ENCODE data around the gene AMER1.

The AMER1 gene

DNA sequence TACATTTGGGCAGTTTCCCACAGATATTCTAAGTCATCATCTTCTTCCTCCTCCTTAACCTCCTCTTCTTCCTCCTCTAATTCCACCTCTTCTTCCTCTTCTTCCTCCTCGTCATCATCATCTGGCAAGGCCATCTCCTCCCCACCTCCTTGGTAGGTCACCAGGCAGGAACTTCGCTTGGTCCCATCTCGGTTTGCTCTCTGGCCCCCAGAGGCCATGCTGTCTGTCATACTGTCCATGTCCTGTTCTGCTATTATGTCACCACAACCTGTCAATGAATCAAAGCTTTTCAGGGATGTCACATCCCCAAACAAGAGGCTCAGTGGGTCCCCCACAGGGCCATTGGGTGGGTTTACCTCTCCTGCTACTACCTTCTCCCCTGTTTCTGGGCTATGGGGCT, 13.5 kb downstream of the AMER1 start:
- H3K4me1 Mint-ChIP-seq = no peaks in the 10 kb centered on the region
- no peak for ATAC-seq
- no peak overlapping the region for H3K4me3 Mint-ChIP-seq
- H3K27me3 Mint-ChIP-seq = no peaks in the 10 kb centered on the region
- H3K36me3 Mint-ChIP-seq (ENCODE audit: low read depth) = peaks cover 10% of the 10 kb centered on the region
- no peak for DNase-seq
- no peaks in the 10 kb centered on the region for H3K9me3 Mint-ChIP-seq
- H3K27ac Mint-ChIP-seq = no peak overlapping the region

DNA sequence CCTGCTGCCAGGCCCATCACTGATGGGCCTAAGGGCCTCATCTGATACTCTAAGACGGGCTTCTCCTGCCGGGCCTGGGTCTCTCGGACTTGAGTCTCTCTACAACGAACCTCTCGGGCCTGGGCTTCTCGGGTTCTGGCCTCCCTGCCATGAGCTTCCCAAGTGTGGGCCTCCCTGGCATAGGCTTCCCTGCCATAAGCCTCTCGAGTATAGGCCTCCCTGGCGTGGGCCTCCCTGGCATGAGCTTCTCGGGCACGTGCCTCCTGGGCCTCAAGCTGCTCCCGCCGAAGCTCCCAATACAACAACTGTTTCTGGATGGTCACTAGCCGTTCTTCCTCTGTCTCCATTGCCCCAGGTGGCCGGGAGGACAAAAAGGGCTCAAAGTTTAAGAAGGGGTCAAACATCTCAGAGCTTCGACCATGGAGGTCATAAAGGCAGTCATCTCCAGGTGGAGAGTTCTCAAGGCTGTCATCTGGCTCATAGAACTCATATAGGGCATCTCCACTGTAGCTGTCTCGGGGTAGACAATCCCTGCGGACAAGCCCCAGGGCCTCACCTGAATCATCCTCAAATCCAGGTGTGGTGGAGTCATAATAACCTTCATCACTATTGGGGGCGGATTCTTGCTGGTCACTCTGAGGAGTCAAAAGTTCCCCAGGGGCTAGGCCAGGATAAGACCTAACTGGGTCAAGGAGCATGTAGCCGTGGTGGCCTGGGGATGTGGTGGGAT, 14.1 kb downstream of the AMER1 start:
- H3K4me1 Mint-ChIP-seq = no peaks in the 10 kb centered on the region
- DNase-seq (no peak), ATAC-seq (no peak)
- peaks cover 10% of the 10 kb centered on the region for H3K36me3 Mint-ChIP-seq (ENCODE audit: low read depth)
- no peak overlapping the region for H3K4me3 Mint-ChIP-seq
- no peaks in the 10 kb centered on the region for H3K27me3 Mint-ChIP-seq
- no peaks in the 10 kb centered on the region for H3K9me3 Mint-ChIP-seq
- no peak overlapping the region for H3K27ac Mint-ChIP-seq

DNA sequence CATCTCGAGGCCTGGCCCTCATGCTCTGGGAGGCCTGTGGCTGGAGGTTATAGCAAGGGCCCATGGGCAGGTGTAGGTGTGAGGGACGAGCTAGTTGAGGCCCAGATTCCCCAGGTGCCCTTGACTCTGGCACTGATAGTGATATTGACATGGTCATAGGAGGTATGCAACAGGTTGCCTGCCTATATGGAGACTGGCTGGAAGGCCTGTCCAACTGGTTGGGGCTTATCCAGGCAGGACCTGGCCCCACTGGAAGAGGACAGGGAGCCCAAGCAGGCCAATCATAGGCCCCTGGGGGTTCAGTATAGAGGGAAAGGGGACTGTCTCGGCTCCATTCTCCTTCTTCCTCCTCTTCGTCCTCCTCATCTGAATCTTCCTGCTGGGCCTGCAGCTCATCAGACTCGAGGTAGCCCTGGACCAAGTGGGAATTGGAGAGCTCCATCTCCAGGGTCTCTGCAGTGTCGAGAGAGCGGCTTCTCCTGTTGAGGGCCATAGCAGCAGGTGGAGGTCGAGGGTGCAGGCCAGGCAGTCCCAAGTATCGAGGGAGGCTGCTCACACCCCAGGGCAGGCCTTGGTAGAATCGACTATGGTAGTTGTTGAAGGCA, 15.3 kb downstream of the AMER1 start:
- H3K4me1 Mint-ChIP-seq = no peaks in the 10 kb centered on the region
- H3K9me3 Mint-ChIP-seq = no peaks in the 10 kb centered on the region
- ATAC-seq = no peak
- no peak for DNase-seq
- no peak overlapping the region for H3K4me3 Mint-ChIP-seq
- H3K27ac Mint-ChIP-seq = no peak overlapping the region
- peaks cover 10% of the 10 kb centered on the region for H3K36me3 Mint-ChIP-seq (ENCODE audit: low read depth)
- no peaks in the 10 kb centered on the region for H3K27me3 Mint-ChIP-seq

DNA sequence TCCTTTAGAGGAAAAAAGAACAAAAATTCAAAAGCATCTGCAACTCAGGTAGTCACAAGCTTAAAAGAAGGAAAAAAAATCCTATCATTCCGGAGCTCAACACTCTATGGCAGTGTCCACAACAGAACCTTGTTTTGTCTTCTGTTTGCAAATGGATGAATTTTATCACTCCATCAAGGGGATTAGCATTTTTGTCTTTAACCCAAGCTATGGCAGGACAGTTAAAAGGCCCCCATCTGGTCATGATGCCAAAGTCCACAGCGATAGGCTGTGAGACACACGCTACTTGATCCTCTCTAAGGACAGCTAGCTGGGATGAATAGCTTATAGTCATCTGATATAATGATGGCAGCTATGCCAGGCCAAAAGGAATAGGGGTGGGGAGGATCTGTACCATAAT, 16.6 kb downstream of the AMER1 start:
- ATAC-seq = no peak
- Mint-ChIP-seq H3K27ac (no peak overlapping the region), H3K27me3 (no peaks in the 10 kb centered on the region), H3K9me3 (no peaks in the 10 kb centered on the region), H3K4me1 (no peaks in the 10 kb centered on the region), H3K4me3 (no peak overlapping the region), H3K36me3 (ENCODE audit: low read depth) (peaks cover 10% of the 10 kb centered on the region)
- DNase-seq = no peak

DNA sequence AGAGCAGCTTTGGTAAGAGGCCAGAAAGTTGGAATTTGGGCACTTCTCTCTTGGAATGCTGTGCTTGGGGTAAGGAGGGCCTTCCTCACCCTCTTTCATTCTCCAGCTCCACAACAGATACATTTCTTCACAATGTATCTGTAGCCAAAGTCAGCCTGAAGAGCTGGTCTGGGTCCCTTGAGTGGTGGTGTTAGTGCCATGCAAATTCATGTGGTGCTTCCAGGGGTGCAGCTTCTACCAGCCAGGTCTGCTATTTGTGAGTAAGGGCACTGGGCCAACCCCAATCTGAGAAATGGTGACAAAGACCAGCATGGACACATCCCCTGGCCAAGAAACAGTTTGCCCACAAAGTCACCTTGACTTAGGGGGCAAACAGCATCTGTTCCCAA, 17.8 kb downstream of the AMER1 start:
- no peak overlapping the region for H3K4me3 Mint-ChIP-seq
- H3K9me3 Mint-ChIP-seq = no peaks in the 10 kb centered on the region
- H3K4me1 Mint-ChIP-seq = no peaks in the 10 kb centered on the region
- H3K27ac Mint-ChIP-seq = no peak overlapping the region
- peaks cover 7% of the 10 kb centered on the region for H3K36me3 Mint-ChIP-seq (ENCODE audit: low read depth)
- ATAC-seq = no peak
- no peaks in the 10 kb centered on the region for H3K27me3 Mint-ChIP-seq
- DNase-seq = no peak

DNA sequence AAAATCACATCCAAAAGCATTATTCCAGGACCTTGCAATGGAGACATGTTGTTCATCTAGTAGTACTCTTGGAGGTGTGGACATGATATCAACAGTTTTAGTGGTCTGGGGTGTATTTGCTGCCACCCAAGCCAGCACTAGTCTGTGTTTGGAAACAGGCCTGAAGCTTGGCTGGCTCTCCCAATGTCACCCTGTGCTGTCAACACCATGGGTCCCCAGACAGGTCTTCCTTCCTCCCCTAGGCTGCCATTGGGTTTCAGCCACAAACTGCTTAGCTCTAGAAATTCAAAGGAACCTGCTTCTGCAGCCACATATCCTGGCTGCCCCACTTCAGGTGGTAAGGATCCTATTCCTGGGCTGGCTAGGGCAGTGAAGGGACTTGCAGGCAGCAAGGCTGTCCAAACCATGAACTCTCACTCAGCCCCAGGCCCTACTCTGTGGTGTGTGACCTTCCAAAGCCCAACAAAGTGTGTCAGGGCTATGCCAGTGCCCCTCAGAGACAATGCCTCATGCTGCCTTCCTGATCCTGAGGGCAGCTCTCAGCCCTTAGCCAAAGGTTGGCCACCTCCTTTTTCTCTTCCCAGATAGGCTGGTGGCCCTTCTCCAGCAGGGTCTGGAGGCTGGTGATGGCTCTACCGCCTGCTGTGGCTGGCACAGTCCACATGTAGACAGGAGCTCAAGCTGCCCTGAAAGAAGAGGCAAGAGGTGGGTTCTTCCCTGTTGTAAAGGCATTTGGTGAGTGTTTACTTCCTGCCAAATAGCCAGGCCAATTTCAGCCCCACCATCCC, 18.3 kb downstream of the AMER1 start:
- Mint-ChIP-seq H3K27me3 (no peaks in the 10 kb centered on the region), H3K27ac (no peak overlapping the region), H3K4me3 (no peak overlapping the region), H3K36me3 (ENCODE audit: low read depth) (peaks cover 7% of the 10 kb centered on the region), H3K4me1 (no peaks in the 10 kb centered on the region), H3K9me3 (no peaks in the 10 kb centered on the region)
- DNase-seq (no peak), ATAC-seq (no peak)

DNA sequence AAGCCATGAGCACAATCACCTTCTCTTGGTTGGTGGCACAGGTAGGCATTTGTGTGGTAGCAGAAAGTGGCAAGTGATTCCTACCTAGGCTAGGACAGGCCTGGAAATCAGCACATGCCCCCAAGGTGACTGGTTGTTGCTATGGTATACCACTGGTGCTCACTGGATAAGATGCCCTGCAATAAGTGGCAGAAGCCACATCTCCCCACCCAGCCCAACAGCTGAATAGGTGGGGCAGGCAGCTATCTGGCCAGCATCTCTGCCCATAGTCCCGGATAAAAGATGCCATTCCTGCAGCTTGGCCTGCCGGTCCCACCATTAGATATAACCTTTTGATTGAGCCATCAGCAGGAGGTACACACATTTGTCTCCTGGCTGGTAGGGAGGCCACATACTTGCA, 21.1 kb downstream of the AMER1 start:
- DNase-seq = no peak
- Mint-ChIP-seq H3K27ac (no peak overlapping the region), H3K9me3 (no peaks in the 10 kb centered on the region), H3K4me1 (no peaks in the 10 kb centered on the region), H3K36me3 (ENCODE audit: low read depth) (no peaks in the 10 kb centered on the region), H3K4me3 (no peak overlapping the region), H3K27me3 (no peaks in the 10 kb centered on the region)
- no peak for ATAC-seq

DNA sequence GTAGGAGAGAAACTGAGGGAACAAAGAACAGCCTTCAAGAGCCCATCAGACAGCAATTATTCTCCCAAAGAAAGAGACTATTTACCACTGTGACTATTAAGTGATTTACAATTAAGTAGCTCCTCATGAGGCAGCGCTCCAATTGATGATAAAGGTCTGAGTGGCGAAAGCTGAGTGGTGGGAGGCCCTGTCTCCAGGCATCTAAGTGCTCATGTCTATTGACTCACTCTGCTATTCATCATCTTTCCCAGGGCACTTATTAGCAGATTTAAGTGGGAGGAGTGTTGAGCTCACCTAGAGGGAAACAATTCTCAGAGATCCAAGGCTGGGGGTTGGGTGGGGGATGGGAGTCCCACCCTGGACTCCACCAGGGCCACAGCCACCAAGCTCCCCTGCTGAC, 23.3 kb downstream of the AMER1 start:
- Mint-ChIP-seq H3K36me3 (ENCODE audit: low read depth) (no peaks in the 10 kb centered on the region), H3K9me3 (no peaks in the 10 kb centered on the region), H3K4me3 (no peak overlapping the region), H3K27ac (no peak overlapping the region), H3K27me3 (no peaks in the 10 kb centered on the region), H3K4me1 (no peaks in the 10 kb centered on the region)
- ATAC-seq (no peak), DNase-seq (no peak)

DNA sequence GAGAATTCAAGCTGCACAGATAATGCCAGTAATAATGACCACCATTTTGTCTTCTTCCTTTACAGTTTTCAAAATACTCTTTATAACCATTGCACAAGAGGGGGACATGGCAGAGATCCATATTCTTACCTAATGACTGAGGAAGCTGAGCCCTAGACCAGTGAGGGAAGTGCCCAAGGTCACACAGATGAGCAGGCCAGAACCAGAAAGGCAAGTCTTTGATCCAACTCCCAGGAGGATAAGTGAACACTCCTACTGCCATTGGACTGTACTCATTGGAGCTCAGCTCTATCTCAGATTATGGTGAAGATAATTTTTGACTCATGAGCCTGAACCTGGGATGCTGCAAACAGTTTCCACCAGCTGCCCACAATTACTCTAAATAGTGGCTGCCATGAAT, 28.6 kb downstream of the AMER1 start:
- no peaks in the 10 kb centered on the region for H3K36me3 Mint-ChIP-seq (ENCODE audit: low read depth)
- H3K27me3 Mint-ChIP-seq = no peaks in the 10 kb centered on the region
- DNase-seq = no peak
- ATAC-seq = no peak
- no peaks in the 10 kb centered on the region for H3K9me3 Mint-ChIP-seq
- no peaks in the 10 kb centered on the region for H3K4me1 Mint-ChIP-seq
- H3K4me3 Mint-ChIP-seq = no peak overlapping the region
- H3K27ac Mint-ChIP-seq = no peak overlapping the region

DNA sequence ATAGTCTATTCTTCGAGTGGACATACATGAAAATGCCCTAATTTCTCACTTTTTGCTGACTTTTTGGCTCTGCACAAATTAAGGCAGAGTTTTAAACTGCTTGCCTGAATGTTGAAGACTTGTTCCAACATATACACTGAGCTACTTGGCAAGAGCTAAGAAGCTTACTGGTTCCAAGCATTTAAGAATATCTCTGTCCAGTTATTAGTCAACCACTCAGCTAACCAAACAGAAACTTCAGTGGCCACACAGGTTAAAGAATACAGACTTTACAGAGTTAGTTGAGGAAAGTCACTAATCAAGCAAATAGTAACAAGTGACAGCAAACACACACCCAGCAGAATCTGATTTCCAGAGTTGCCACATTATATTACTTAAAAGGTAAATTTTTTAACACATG, 35.5 kb downstream of the AMER1 start:
- DNase-seq (no peak), ATAC-seq (no peak)
- no peaks in the 10 kb centered on the region for H3K27me3 Mint-ChIP-seq
- H3K4me1 Mint-ChIP-seq = no peaks in the 10 kb centered on the region
- H3K9me3 Mint-ChIP-seq = peaks cover 4% of the 10 kb centered on the region
- no peak overlapping the region for H3K4me3 Mint-ChIP-seq
- no peaks in the 10 kb centered on the region for H3K36me3 Mint-ChIP-seq (ENCODE audit: low read depth)
- H3K27ac Mint-ChIP-seq = no peak overlapping the region

DNA sequence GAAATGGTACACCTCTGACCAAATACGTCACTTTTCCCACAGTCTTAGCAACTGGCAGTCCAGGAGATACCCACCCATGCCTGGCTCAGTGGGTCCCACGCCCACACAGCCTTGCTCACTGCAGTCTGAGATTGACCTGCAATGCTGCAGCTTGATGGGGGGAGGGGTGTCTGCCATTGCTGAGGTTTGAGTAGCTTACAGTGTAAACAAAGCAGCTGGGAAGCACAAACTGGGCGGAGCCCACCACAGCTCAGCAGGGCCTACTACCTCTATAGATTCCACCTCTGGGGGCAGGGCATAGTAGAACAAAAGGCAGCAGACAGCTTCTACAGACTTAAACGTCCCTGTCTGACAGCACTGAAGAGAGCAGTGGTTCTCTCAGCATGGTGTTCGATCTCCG, 52.7 kb downstream of the AMER1 start:
- DNase-seq (no peak), ATAC-seq (no peak)
- Mint-ChIP-seq H3K4me3 (no peak overlapping the region), H3K27ac (no peak overlapping the region), H3K9me3 (peaks cover 7% of the 10 kb centered on the region), H3K27me3 (no peaks in the 10 kb centered on the region), H3K36me3 (ENCODE audit: low read depth) (no peaks in the 10 kb centered on the region), H3K4me1 (no peaks in the 10 kb centered on the region)

DNA sequence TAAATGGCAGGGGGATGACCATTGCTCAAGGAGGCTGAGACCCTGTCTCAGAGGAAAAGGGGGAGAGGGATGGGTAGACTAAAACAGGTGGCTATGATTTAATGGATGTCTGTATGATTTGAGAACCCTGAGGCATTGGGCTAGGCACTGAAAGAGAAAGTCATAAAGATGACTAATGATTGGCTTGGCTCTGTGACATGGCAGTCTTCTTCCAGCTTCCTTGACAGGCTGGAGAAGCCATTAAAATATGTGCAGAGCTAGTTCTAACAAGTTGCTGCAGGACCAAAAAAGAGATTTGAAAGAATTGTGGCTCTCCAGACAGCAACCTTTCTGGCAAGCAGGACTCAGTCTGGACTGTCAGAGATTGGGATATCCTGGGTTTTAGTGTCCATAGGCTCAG, 53.6 kb downstream of the AMER1 start:
- Mint-ChIP-seq H3K27ac (no peak overlapping the region), H3K36me3 (ENCODE audit: low read depth) (no peaks in the 10 kb centered on the region), H3K4me3 (no peak overlapping the region), H3K27me3 (no peaks in the 10 kb centered on the region), H3K9me3 (peaks cover 7% of the 10 kb centered on the region), H3K4me1 (no peaks in the 10 kb centered on the region)
- ATAC-seq (no peak), DNase-seq (no peak)

DNA sequence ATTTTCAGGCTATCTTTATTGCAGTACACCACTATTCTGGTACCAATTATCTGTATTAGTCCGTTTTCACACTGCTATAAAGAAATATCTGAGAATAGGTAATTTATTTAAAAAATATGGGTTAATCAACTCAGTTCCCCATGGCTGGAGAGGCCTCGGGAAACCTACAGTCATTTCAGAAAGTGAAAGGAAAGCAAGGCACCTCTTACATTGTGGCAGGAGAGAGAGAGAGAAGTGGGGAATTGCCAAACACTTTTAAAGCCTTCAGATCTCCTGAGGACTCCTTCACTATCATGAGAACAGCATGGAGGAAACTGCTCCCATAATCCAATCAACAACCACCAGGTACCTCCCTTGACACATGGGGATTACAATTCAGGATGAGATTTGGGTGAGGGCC, 54.7 kb downstream of the AMER1 start:
- no peak for DNase-seq
- no peak for ATAC-seq
- Mint-ChIP-seq H3K36me3 (ENCODE audit: low read depth) (no peaks in the 10 kb centered on the region), H3K4me3 (no peak overlapping the region), H3K4me1 (no peaks in the 10 kb centered on the region), H3K27me3 (no peaks in the 10 kb centered on the region), H3K27ac (no peak overlapping the region), H3K9me3 (peaks cover 7% of the 10 kb centered on the region)

Data from activated naive CD8-positive, alpha-beta T cell treated with anti-CD3 and anti-CD28 coated beads, Interleukin-2, amount 50 U/mL, for 24 hours (primary cell).